Sciatic nerve (tissue), 2 donors: Measurements from ENCODE around the gene FAM90A26. TPM values are rescaled to one million over a fixed set of nuclear protein-coding genes. Genes with fewer than 3 reads are reported as not detected.
"Not testable (repeated sequence)": the region's sequence is repeated elsewhere in the genome, so short reads cannot be mapped to it uniquely, and the experiment has no call there.

ENCODE experiments used
- ATAC-seq: fragments of 200-7000 bp; cut with Tn5 transposase; one replicate; pipeline ENCODE4 v1.9.1; 2020; ENCODE audit warnings: mild to moderate bottlenecking, moderate library complexity
- DNase-seq: peaks from one replicate; pipeline ENCODE4 v3.0.0-alpha.2; 2020; ENCODE audit warnings: low spot score
- intact Hi-C: fragments of 100-400 bp; cut with DNase I; formaldehyde crosslinking; loops from one replicate; pipeline ENCODE4 v1.14.2; 2022
- total RNA-seq: library from RNA; stranded (reverse); fragmentation: NEBNext Ultra II Directional; extraction: Animal tissue kit (Norgen Biotek cat#: 25700); gene quantifications from one replicate; pipeline ENCODE4 v1.2.1, GENCODE V29; 2021
- donor health status: DM: no; HTN: no; CAD: no.
- donor health status: DM: no; HTN: no; CAD: no.

The FAM90A26 gene
- total RNA-seq, 1 donor from 2014 or later = not detected

GRCh38 chr4:9153571-9154157, 16.5 kb upstream of the FAM90A26 start:
- peak; percentile 65 for DNase-seq
- intact Hi-C loops, ATAC-seq: not testable (repeated sequence)

- intact Hi-C loops, DNase-seq, ATAC-seq: not testable (repeated sequence)
Observed at GRCh38 chr4:9155101-9155886, 14.9 kb upstream of the FAM90A26 start.

- ATAC-seq, DNase-seq, intact Hi-C loops: not testable (repeated sequence)
Observed at GRCh38 chr4:9158392-9158791, 11.8 kb upstream of the FAM90A26 start.

GRCh38 chr4:9160046-9160445, 10.2 kb upstream of the FAM90A26 start:
- ATAC-seq, DNase-seq, intact Hi-C loops: not testable (repeated sequence)

GRCh38 chr4:9165990-9166389, 4.2 kb upstream of the FAM90A26 start:
- intact Hi-C loops, DNase-seq, ATAC-seq: not testable (repeated sequence)

GRCh38 chr4:9210357-9210756, 40.1 kb downstream of the FAM90A26 start, which contains the start of gene USP17L10:
Gene USP17L10, plus strand, starts transcription at chr4:9210657. Its CDS starts 0 bp downstream, at chr4:9210657.
- ATAC-seq, intact Hi-C loops, DNase-seq: not testable (repeated sequence)

- ATAC-seq, intact Hi-C loops: not testable (repeated sequence)
Observed at GRCh38 chr4:9214701-9215100, 44.5 kb downstream of the FAM90A26 start.

GRCh38 chr4:9215105-9215504, 44.9 kb downstream of the FAM90A26 start, which contains the start of gene USP17L11:
Gene USP17L11, plus strand, starts transcription at chr4:9215405. Its CDS starts 0 bp downstream, at chr4:9215405.
- DNase-seq, ATAC-seq, intact Hi-C loops: not testable (repeated sequence)

More at GRCh38 chr4:9214701-9215100, 44.5 kb downstream of the FAM90A26 start:
- DNase-seq = not testable (repeated sequence)

- DNase-seq, ATAC-seq, intact Hi-C loops: not testable (repeated sequence)
Observed at GRCh38 chr4:9219852-9220251, 49.6 kb downstream of the FAM90A26 start, which contains the start of gene USP17L12. Gene USP17L12, plus strand, starts transcription at chr4:9220152. Its CDS starts 0 bp downstream, at chr4:9220152.

- intact Hi-C loops, ATAC-seq, DNase-seq: not testable (repeated sequence)
Observed at GRCh38 chr4:9224596-9224995, 54.4 kb downstream of the FAM90A26 start, which contains the start of gene USP17L13. Gene USP17L13, plus strand, starts transcription at chr4:9224896. Its CDS starts 0 bp downstream, at chr4:9224896.

Other genes with a start within 250 kb of the FAM90A26 start
- gene USP17L10, start 40.2 kb downstream of the FAM90A26 start, total RNA-seq = not detected
- not detected for gene USP17L11, start 45.0 kb downstream of the FAM90A26 start, total RNA-seq
- gene USP17L12, start 49.7 kb downstream of the FAM90A26 start, total RNA-seq = not detected
- gene USP17L13, start 54.5 kb downstream of the FAM90A26 start, total RNA-seq = not detected
- gene USP17L15, start 64.0 kb downstream of the FAM90A26 start, total RNA-seq = not detected
- gene USP17L17, start 73.5 kb downstream of the FAM90A26 start, total RNA-seq = not detected
- not detected for gene USP17L18, start 78.2 kb downstream of the FAM90A26 start, total RNA-seq
- gene USP17L19, start 83.0 kb downstream of the FAM90A26 start, total RNA-seq = not detected
- gene USP17L20, start 87.7 kb downstream of the FAM90A26 start, total RNA-seq = not detected
- gene USP17L21, start 92.5 kb downstream of the FAM90A26 start, total RNA-seq = not detected
- not detected for gene USP17L22, start 97.2 kb downstream of the FAM90A26 start, total RNA-seq
- not detected for gene USP17L24, start 154.8 kb downstream of the FAM90A26 start, total RNA-seq
- not detected for gene USP17L25, start 159.5 kb downstream of the FAM90A26 start, total RNA-seq
- gene USP17L26, start 164.2 kb downstream of the FAM90A26 start, total RNA-seq = not detected
- gene USP17L5, start 169.0 kb downstream of the FAM90A26 start, total RNA-seq = not detected
- gene USP17L27, start 173.7 kb downstream of the FAM90A26 start, total RNA-seq = not detected
- not detected for gene USP17L28, start 178.5 kb downstream of the FAM90A26 start, total RNA-seq
- gene USP17L29, start 183.2 kb downstream of the FAM90A26 start, total RNA-seq = not detected
- not detected for gene USP17L30, start 192.7 kb downstream of the FAM90A26 start, total RNA-seq